H1 (cell line): ENCODE results near the gene IQCM. TPM values are rescaled to one million over a fixed set of nuclear protein-coding genes. Genes with fewer than 3 reads are reported as not detected.

Experiments
- BCL11A ChIP-seq, 2 experiments: IDR thresholded peaks; one replicate each; pipeline ENCODE4 v1.6.1; 2011; ENCODE audit warnings: low read depth in 2 of 2, low read length in 2 of 2, mild to moderate bottlenecking in 2 of 2
- CHD2 ChIP-seq: IDR thresholded peaks from 2 replicates; pipeline ENCODE4 v1.6.1; 2012; ENCODE audit warnings: low read length, improper control_type of control experiment
- CREB1 ChIP-seq: IDR thresholded peaks from 2 replicates; pipeline ENCODE4 v1.6.1; 2012; ENCODE audit warnings: inconsistent platforms
- MAFK ChIP-seq: IDR thresholded peaks from 2 replicates; pipeline ENCODE4 v1.6.1; 2012; ENCODE audit warnings: low read depth, mild to moderate bottlenecking, improper control_type of control experiment, low read length
- PHF8 ChIP-seq: fragments of 200-600 bp; sonication (generic); conservative IDR thresholded peaks from 2 replicates; pipeline ENCODE4 v1.7.1; 2012; ENCODE audit warnings: low read depth, mild to moderate bottlenecking, inconsistent platforms, low read length, moderate library complexity
- POLR2AphosphoS5 ChIP-seq: IDR thresholded peaks from 2 replicates; pipeline ENCODE4 v1.6.1; 2011; ENCODE audit warnings: low read depth, low read length
- TAF1 ChIP-seq: IDR thresholded peaks from 2 replicates; pipeline ENCODE4 v1.6.1; 2011; ENCODE audit warnings: mild to moderate bottlenecking, low read depth, low read length
- TEAD4 ChIP-seq: IDR thresholded peaks from 2 replicates; pipeline ENCODE4 v1.6.1; 2012; ENCODE audit warnings: low read depth, low read length, inconsistent platforms, mixed read lengths
- polyA plus RNA-seq, 7 experiments: library from polyadenylated mRNA; depleted of rRNA in 3 of 7; stranded (reverse) in 5 of 7; unstranded in 2 of 7; fragments of >200 nt in 5 of 7; fragments of 200-250 nt in 2 of 7; gene quantifications; 1 replicate in 5 of 7; 2 replicates in 1 of 7; 4 replicates in 1 of 7; pipeline versions ENCODE4 v1.2.1 to v1.2.3, GENCODE V29; 2011 to 2013; ENCODE audit warnings: missing spikeins in 2 of 7, mixed read lengths in 2 of 7
- total RNA-seq: library from RNA; stranded (reverse); fragmentation: NEBNext Ultra II Directional; extraction: Animal tissue kit (Norgen Biotek cat#: 25700); gene quantifications from 2 replicates; pipeline ENCODE4 v1.2.1, GENCODE V29; 2021

IQCM gene
- total and polyA plus RNA-seq, 2 of the 8 experiments (the other 6 are each of a cell fraction or from before 2014, with no cell fraction given): not detected

DNA sequence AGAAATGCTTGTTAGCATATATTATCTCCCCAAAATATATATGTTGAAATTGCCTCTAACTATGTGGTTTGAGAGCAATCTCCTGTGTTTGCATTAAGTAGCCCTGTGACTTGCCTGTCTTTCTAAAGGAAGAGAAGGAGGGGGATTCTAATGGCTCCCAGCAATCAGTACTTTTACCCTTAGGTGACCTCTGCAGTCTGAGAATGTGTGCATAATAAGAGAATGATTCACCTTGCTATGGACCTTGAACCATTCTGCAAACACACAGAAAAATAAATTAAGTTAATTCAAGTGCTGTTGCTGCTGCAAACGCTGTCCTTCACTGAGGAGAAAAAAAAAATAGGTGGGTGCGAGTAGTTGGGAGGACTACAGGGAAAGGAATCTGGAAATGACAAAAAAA is 322.2 kb downstream of the IQCM start (continued):
- TF ChIP-seq PHF8 (no peak), TAF1 (no peak), TEAD4 (no peak), CHD2 (no peak), POLR2AphosphoS5 (no peak), BCL11A (IDR thresholded peaks at IDR 0.05; ENCODE audit: low read depth in 2 of 2, low read length in 2 of 2) (no peak), MAFK (no peak), CREB1 (no peak)
